HG03442 (cell line): ENCODE results near the gene DGKG.

Experiments
- ATAC-seq: cut with Tn5 transposase; IDR thresholded peaks from one replicate; pipeline ENCODE4 v1.9.1; 2021; ENCODE audit warnings: mild to moderate bottlenecking, moderate library complexity; ENCODE audit not compliant: unreplicated experiment

DGKG gene

GRCh38 chr3:186320862-186321568 lies 41.0 kb downstream of the DGKG start:
- no peak for ATAC-seq

DNA sequence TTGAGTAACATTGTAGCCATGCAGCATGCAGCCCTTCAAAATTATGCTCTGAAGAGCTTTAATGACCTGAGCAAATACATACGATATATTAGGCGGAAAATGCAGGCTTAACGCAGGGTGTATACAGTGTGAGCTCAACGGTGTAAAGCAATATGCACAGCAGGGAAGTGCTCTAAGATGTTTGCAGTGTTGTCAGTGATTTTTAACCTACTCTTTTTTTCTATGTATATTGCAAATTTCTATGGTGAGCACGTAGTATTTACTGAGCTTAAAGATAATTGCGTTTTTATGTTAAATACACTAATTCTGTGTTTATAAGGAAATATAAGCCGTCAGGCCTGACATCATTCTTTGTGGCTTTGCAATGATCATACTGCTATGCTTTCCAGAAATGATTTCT lies 42.1 kb downstream of the DGKG start:
- ATAC-seq, result no peak

DNA sequence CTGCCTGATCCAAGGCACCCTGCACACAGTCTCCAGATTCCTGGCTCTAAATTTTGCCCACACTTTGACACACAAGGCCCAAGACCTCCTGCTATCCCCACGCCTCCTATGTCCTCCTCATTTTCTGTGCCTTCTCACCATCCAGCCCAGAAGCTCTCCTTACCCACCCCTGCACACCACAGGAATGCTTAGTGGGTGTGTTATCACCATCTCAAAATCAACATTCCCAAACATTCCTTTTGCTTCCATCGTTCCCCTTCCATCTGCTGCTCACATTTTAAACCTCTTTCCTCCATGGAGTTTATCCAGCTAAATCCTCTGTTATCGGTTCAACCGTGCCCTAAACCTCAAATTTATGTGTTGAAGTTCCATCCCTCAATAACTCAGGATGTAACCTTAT lies 43.9 kb downstream of the DGKG start:
- no peak for ATAC-seq

DNA sequence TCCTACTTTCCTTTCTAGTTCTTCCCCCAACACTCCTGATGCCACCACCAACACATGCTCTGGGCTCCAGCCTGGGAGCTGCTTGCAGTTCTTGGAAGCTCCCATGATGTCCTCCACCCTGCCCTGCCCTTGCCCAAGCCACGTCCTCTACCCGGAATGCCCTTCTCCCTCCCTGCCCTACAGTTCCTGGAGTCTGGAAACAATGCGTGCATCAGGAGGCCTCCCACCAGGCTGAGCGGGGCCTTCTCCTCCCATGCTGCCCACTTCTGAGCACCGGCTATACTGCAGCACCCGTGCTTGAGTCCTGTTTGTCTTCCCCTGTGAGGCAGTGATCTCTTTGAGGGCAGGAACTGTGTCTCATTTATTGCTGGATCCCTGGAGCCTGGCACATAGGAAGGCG lies 44.6 kb downstream of the DGKG start:
- no peak for ATAC-seq

DNA sequence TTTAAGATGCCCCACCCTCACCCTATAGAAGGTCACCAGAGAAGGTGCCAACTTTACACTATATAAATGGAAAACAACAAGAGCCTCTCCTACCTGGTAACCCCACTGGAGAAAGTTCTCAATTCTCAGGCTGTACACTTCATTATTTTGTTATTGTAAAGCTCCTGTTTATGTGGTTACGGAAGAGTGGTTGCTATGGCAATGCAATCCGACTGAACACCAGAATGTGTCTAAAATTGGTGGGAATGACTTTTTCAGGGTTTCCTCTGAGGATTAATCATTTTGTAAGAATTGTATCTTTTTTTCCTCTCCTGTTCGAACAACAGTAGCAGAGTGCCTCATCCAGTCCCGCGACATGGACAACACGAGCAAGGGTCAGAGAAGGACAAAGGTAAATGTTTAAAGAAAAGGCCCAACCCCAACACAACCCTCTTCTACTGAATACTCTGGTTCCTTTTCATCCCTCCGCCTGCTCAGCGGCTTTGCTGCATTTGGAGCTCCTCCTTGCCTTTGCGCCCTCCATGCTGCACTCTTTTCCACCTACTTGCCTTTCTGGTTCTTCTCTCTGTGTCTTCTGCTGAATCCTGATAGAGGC lies 45.3 kb downstream of the DGKG start:
- no peak for ATAC-seq

DNA sequence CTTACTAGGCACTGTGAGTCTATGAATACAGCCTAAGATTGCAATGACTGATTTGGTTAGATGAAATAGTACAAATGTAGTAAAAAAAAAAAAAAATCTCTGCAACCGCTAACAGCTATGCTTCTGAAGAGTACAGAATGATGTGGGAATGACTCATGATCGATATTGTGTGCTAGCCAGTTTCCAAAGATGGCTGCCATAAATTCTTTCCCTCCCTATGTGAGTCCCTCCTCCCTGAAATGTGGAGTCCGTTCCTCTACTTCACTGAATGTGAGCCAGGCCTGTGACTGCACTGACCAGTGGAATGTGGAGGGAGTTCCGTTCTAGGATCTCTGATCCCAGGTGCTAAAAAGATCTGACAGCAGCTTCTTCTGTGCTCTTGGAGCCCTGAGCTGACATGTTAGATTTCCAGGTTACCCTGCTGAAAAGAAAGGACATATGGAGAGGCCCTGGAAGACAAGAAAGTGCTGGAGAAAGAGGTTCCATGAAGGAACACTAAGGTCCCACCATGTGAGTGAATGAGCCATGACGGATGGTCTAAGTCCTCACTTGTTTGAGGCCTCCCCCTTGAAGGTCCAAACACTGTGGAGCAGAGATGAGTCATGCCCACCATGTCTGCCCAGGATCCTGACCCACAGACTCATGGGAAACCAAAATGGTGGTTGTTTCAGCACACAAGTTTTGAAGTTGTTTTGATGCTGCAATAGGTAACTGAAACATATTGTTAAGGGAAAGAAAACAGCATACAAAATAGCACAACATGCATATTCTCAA lies 46.3 kb downstream of the DGKG start:
- no peak for ATAC-seq

GRCh38 chr3:186314896-186315295 lies 47.1 kb downstream of the DGKG start:
- ATAC-seq, result no peak

DNA sequence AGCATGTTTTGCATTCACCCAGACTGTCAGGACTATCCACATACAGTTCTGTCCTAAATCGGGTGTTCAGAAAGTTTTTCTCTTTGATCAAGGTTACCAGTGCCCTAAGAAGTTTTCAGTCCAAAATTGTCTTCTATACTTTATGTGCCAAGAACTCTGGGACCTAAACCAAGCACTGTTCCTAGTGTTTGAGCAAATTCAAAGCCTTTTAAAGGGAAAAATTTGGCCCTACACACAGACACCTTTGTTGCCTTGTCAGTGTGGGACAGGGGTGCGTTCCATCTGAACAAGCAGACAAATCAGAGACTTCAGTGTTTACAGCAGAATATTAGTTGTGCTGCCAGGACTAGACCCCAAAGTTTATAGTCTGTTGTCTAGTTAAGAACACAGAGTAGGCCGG lies 50.6 kb downstream of the DGKG start:
- ATAC-seq, result no peak

DNA sequence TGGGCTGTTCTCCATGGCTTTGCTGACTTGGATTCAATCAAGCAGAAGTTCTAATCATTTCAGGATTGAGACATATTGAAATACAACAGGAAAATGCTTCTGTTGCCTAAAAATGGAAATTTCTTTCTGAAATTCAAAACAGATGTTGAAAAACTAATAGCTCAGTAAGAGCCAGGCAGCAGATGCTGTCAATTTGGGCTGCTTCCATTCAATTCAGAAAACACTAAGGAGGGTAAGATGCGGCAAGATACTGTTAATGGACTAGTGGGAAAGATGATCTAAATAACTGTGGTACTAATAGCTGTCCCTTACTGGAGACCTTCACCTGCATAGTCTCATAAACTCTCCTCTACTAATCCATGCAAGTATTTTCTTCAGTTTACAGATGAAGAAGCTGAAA lies 53.5 kb downstream of the DGKG start:
- ATAC-seq, result no peak

GRCh38 chr3:186307594-186308221 lies 54.3 kb downstream of the DGKG start:
- no peak for ATAC-seq

DNA sequence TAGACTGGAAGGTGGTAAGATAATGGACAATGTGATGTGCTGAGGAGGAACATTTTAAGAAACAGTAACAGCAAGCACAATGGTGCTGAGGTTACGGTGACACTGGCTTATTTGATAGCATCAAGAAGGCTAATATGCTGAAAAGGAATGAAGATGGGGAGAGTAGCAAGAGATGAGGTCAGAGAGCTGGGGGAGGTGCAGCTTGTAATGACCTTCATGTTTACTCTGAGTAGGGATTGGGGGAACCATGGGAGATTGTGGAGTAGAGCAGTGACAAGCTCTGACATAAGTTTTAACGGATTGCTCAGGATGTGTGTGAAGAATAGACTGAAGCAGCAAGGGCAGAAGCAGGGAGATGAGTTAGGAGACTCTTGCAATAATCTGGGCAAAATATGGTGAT lies 56.7 kb downstream of the DGKG start:
- no peak for ATAC-seq

DNA sequence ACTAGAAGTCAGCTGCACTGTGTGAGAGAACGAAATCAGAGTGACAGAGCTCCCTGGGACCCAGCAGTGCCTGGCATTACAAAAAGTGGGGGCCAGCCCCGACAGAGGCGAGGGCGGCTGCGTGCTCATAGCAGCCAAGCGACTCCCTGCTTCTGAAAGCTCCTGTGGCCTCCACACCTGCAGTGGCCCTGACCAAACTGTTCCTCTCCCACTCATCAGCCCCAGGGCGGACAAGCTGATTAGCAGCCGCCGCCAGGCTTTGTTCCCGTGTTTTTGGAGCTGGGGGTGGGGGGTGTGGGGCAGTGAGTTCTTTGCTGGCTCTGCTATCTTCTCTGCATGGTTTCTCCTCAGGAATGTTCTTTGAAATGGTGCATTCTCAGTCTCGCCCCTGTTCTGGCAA lies 58.1 kb downstream of the DGKG start:
- no peak for ATAC-seq

DNA sequence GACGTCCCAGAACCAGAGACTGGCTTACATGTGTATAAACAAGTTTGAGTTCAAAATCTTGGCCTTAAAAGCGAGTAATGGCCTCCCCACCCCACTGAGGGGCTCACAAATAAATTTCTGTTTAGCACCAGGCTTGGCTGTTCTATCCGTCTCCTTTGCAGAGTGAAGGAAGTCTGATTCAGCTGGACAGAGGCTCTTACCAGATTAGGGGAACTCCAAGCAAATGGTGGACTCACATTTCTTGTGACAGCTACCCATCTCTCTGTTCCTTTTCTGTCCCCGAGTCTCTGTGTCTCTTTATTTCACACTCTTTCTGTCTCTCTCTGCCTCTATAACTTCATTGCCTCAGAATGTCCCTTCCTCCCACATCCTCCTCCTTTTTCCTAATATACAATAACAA lies 62.7 kb downstream of the DGKG start:
- ATAC-seq, result no peak

- no peak for ATAC-seq
Observed at GRCh38 chr3:186298876-186299275, 63.2 kb downstream of the DGKG start.

- ATAC-seq, result no peak
Observed at GRCh38 chr3:186290796-186291195, 71.2 kb downstream of the DGKG start.

DNA sequence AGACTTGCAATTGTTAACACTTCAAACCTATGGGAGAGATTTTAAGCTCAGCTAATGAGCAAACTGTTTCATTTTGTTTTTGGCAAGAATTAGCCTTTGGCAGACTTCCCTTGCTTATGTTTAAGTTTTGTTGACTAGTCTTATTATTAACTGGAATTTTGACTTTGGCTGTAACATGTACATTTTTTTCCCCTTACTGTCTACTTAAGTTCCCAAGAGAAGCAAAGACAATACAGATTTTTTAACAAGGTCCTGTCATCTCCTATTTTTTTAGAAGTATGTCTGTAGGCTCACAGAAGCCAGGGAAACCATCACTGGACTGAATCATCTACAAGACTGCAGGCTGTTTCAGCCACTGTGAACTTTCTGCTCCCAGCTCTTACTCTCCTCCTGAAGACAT lies 74.3 kb downstream of the DGKG start:
- ATAC-seq, result no peak

DNA sequence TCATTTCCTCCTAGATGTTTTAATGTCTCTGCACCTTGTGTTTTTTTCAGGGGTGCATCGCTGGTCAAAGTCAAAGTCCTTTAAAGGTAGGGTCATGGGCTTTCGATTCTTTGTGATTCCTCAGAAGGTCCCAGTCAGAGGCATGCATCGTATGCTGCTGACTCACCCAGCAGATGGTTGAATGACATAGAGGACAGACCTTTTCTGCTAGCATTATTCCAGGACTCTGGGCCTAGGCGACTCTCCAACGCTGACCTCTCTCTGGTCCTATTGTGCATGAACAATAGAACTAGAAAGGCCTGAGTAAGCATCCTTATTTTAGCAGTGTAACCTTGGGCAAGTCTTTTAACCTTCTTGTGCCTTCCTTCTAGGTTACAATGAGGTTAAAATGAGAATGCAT lies 75.9 kb downstream of the DGKG start:
- no peak for ATAC-seq

GRCh38 chr3:186284661-186285060 lies 77.4 kb downstream of the DGKG start:
- no peak for ATAC-seq

DNA sequence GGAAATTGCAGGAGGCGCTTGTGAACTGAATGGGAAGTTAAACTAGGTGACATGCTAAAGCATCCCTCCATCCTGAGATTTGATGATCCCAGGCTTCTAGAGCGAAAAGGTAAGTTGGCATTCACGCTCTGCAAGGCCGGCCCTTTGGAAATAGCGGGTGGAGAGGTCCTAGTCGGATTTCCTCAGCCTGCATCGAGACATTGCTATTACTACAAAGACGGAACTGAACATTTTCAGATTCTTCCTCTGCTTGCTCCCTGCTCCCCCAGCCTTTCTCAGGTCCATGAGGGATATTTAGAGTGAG lies 77.7 kb downstream of the DGKG start:
- ATAC-seq, result no peak

GRCh38 chr3:186283651-186284348 lies 78.2 kb downstream of the DGKG start:
- ATAC-seq, result no peak

DNA sequence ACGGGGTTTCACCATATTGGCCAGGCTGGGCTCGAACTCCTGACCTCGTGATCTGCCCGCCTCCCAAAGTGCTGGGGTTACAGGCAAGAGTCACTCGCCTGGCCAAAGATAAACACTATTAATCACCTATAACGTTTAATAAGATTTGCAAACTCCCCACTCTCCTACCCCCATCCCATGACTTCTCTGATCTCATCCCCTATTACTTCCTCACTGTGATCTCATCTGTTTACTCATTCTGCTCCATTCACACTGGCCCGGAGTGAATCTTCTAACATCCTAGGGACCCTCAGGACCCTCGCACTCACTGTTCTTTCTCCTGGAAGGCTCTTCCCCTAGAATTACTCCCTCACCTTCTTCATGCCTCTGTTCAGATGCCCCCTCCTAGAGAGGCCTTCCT lies 78.9 kb downstream of the DGKG start:
- no peak for ATAC-seq
